Measurements from ENCODE around the gene RPS6KA6.

RPS6KA6 gene

GRCh38 chrX:84187533-84188319, at the start of gene RPS6KA6:
RPS6KA6 (minus strand) TSS chrX:84188199; CDS start chrX:84187899, 300 bp downstream.
- peak in 1 of 2 donors; percentile 5 for DNase-seq

- no peak for DNase-seq
Observed at GRCh38 chrX:84224741-84225140, 36.7 kb upstream of the RPS6KA6 start.

- DNase-seq, result no peak
Observed at GRCh38 chrX:84223261-84223660, 35.3 kb upstream of the RPS6KA6 start.

GRCh38 chrX:84221181-84221580, 33.2 kb upstream of the RPS6KA6 start:
- no peak for DNase-seq

- DNase-seq, result no peak
Observed at GRCh38 chrX:84219551-84219950, 31.6 kb upstream of the RPS6KA6 start.

GRCh38 chrX:84218726-84219125, 30.7 kb upstream of the RPS6KA6 start:
- no peak for DNase-seq

GRCh38 chrX:84216881-84217280, 28.9 kb upstream of the RPS6KA6 start:
- no peak for DNase-seq

- no peak for DNase-seq
Observed at GRCh38 chrX:84216406-84216805, 28.4 kb upstream of the RPS6KA6 start.

- DNase-seq, result no peak
Observed at GRCh38 chrX:84205276-84205675, 17.3 kb upstream of the RPS6KA6 start.

- DNase-seq, result no peak
Observed at GRCh38 chrX:84199688-84200087, 11.7 kb upstream of the RPS6KA6 start.

- no peak for DNase-seq
Observed at GRCh38 chrX:84197550-84197949, 9.6 kb upstream of the RPS6KA6 start.

GRCh38 chrX:84192006-84192405, 4.0 kb upstream of the RPS6KA6 start:
- no peak for DNase-seq

- no peak for DNase-seq
Observed at GRCh38 chrX:84189125-84189524, 1.1 kb upstream of the RPS6KA6 start.

- peak in 1 of 2 donors; percentile 1 for DNase-seq
Observed at GRCh38 chrX:84188320-84188834, 378 bp upstream of the RPS6KA6 start.

GRCh38 chrX:84186603-84187532, 1.1 kb downstream of the RPS6KA6 start:
- no peak for DNase-seq

GRCh38 chrX:84182516-84182915, 5.5 kb downstream of the RPS6KA6 start:
- DNase-seq, result no peak

GRCh38 chrX:84175958-84176357, 12.0 kb downstream of the RPS6KA6 start:
- no peak for DNase-seq

GRCh38 chrX:84175274-84175673, 12.7 kb downstream of the RPS6KA6 start:
- no peak for DNase-seq

- DNase-seq, result no peak
Observed at GRCh38 chrX:84174348-84174747, 13.7 kb downstream of the RPS6KA6 start.

GRCh38 chrX:84170931-84171330, 17.1 kb downstream of the RPS6KA6 start:
- no peak for DNase-seq

- DNase-seq, result no peak
Observed at GRCh38 chrX:84168574-84168973, 19.4 kb downstream of the RPS6KA6 start.

GRCh38 chrX:84168095-84168494, 19.9 kb downstream of the RPS6KA6 start:
- no peak for DNase-seq

- DNase-seq, result no peak
Observed at GRCh38 chrX:84165711-84166110, 22.3 kb downstream of the RPS6KA6 start.

- no peak for DNase-seq
Observed at GRCh38 chrX:84162401-84162800, 25.6 kb downstream of the RPS6KA6 start.

Data from stimulated activated CD4-positive, alpha-beta T cell treated with anti-CD3 and anti-CD28 coated beads, Interleukin-2, amount 100 ng/mL, for 24 hours (primary cell).